Liver (tissue), 9 donors: ENCODE data around the gene MAP3K5. TPM values are rescaled to one million over a fixed set of nuclear protein-coding genes. Genes with fewer than 3 reads are reported as not detected.
"Not testable (repeated sequence)": the region's sequence is repeated elsewhere in the genome, so short reads cannot be mapped to it uniquely, and the experiment has no call there.

Experiments
- DNase-seq: peaks from one replicate; pipeline ENCODE4 v3.0.0-alpha.2; 2017; ENCODE audit warnings: low spot score
- H3K27ac ChIP-seq, 2 donors: one replicate each; pipeline ENCODE4 v1.7.0; 2013; ENCODE audit warnings: inconsistent platforms in 2 of 2, low read length in 2 of 2, control low read depth in 1 of 2, low read depth in 1 of 2, mild to moderate bottlenecking in 1 of 2
- H3K27me3 ChIP-seq, 4 donors: one replicate each; pipeline versions ENCODE4 v1.6.1 to v1.7.0; 2013; ENCODE audit warnings: low read length in 3 of 4, inconsistent platforms in 1 of 4, mild to moderate bottlenecking in 1 of 4, moderate library complexity in 1 of 4; ENCODE audit not compliant: control insufficient read depth in 4 of 4, insufficient read depth in 4 of 4
- H3K36me3 ChIP-seq, 4 donors: one replicate each; pipeline versions ENCODE4 v1.6.1 to v1.7.0; 2013; ENCODE audit warnings: low read length in 3 of 4, mild to moderate bottlenecking in 3 of 4, low read depth in 1 of 4, moderate library complexity in 1 of 4; ENCODE audit not compliant: control insufficient read depth in 4 of 4, insufficient read depth in 3 of 4
- H3K4me1 ChIP-seq, 4 donors: one replicate each; pipeline versions ENCODE4 v1.6.1 to v1.7.0; 2013; ENCODE audit warnings: low read length in 3 of 4, mild to moderate bottlenecking in 3 of 4, moderate library complexity in 1 of 4; ENCODE audit not compliant: control insufficient read depth in 4 of 4, insufficient read depth in 4 of 4
- H3K4me3 ChIP-seq, 3 donors: one replicate each; pipeline versions ENCODE4 v1.6.1 to v1.7.0; 2013; ENCODE audit warnings: low read length in 3 of 3, control low read depth in 1 of 3, low read depth in 1 of 3, mild to moderate bottlenecking in 1 of 3
- H3K9ac ChIP-seq, 2 donors: one replicate each; pipeline ENCODE4 v1.7.0; 2013; ENCODE audit warnings: low read length in 2 of 2, mild to moderate bottlenecking in 2 of 2, moderate library complexity in 2 of 2, control low read depth in 1 of 2, low read depth in 1 of 2
- H3K9me3 ChIP-seq, 4 donors: one replicate each; pipeline versions ENCODE4 v1.6.1 to v1.7.0; 2013; ENCODE audit warnings: low read length in 3 of 4; ENCODE audit not compliant: control insufficient read depth in 4 of 4
- FOXA1 ChIP-seq: IDR thresholded peaks from 2 replicates; pipeline ENCODE4 v1.6.1; 2016; ENCODE audit warnings: antibody characterized with exemption
- GABPA ChIP-seq, 2 donors: IDR thresholded peaks in 1 of 2; conservative IDR thresholded peaks in 1 of 2; 2 replicates each; pipeline ENCODE4 v1.6.1; 2016; ENCODE audit warnings: antibody characterized with exemption in 2 of 2, mild to moderate bottlenecking in 1 of 2, moderate library complexity in 1 of 2
- HNF4G ChIP-seq: IDR thresholded peaks from 2 replicates; pipeline ENCODE4 v1.6.1; 2016; ENCODE audit warnings: antibody characterized with exemption
- JUND ChIP-seq, 2 donors: IDR thresholded peaks; 2 replicates each; pipeline ENCODE4 v1.6.1; 2016; ENCODE audit warnings: antibody characterized with exemption in 2 of 2
- NR2F2 ChIP-seq: IDR thresholded peaks from 2 replicates; pipeline ENCODE4 v1.6.1; 2016; ENCODE audit warnings: antibody characterized with exemption
- RAD21 ChIP-seq, 2 donors: IDR thresholded peaks; 2 replicates each; pipeline ENCODE4 v1.6.1; 2016; ENCODE audit warnings: antibody characterized with exemption in 2 of 2, mild to moderate bottlenecking in 2 of 2
- YY1 ChIP-seq: IDR thresholded peaks from 2 replicates; pipeline ENCODE4 v1.6.1; 2016; ENCODE audit warnings: antibody characterized with exemption, mild to moderate bottlenecking
- WGBS: extraction: QIAGEN DNeasy Blood & Tissue Kit; methylation state at CpG from one replicate; pipeline ENCODE4 v1.1.7; 2013; 5-methylcytosine and 5-hydroxymethylcytosine counted together
- polyA plus RNA-seq, 2 donors: library from polyadenylated mRNA; stranded (reverse) in 1 of 2; unstranded in 1 of 2; fragments of 200-250 nt in 1 of 2; fragments of >200 nt in 1 of 2; fragmentation: Nextera tagmentation in 1 of 2; extraction: Ambion mirVana in 1 of 2; gene quantifications; one replicate each; pipeline versions ENCODE4 v1.2.1 to v1.2.3, GENCODE V29; 2013 to 2015
- total RNA-seq, 2 donors: library from RNA; depleted of rRNA; stranded (reverse); fragments of >200 nt; gene quantifications; one replicate each; pipeline ENCODE4 v1.2.3, GENCODE V29; 2014
- TF ChIP-seq, protein P1 (sequence below): IDR thresholded peaks from 2 replicates; pipeline ENCODE4 v1.6.1; 2016; ENCODE audit warnings: antibody characterized with exemption
- donor health status: healthy.
- donor health status: healthy.
- donor health status: healthy.
- donor health status: healthy.
- donor health status: healthy.

Gene MAP3K5
- total and polyA plus RNA-seq, 4 donors: 2.9 to 18.0 (median 5.5) TPM

DNA sequence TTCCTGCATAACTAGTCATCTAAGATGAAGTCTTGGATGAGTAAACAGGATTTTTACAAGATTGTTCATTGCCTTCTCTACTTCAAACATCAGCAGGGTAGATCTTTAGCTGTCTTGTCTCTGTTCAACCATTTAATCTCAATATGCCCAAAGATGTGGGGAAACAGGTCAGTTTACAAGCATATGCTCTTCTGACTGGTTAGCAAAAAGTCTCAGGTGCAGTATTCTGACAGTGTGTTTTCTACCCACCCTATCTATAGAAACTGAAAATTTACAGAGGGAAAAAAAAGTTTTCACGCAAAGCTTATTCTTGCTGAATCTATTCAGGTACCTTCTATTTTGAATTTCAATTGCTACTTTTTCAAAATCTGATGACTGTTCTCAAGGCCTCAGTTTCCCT, 29.0 kb downstream of the MAP3K5 start (continued):
- TF ChIP-seq, protein P1, sequence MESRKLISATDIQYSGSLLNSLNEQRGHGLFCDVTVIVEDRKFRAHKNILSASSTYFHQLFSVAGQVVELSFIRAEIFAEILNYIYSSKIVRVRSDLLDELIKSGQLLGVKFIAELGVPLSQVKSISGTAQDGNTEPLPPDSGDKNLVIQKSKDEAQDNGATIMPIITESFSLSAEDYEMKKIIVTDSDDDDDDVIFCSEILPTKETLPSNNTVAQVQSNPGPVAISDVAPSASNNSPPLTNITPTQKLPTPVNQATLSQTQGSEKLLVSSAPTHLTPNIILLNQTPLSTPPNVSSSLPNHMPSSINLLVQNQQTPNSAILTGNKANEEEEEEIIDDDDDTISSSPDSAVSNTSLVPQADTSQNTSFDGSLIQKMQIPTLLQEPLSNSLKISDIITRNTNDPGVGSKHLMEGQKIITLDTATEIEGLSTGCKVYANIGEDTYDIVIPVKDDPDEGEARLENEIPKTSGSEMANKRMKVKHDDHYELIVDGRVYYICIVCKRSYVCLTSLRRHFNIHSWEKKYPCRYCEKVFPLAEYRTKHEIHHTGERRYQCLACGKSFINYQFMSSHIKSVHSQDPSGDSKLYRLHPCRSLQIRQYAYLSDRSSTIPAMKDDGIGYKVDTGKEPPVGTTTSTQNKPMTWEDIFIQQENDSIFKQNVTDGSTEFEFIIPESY: no peak
- TF ChIP-seq JUND (IDR thresholded peaks at IDR 0.05): no peak
- TF ChIP-seq GABPA (IDR thresholded peaks at IDR 0.05 in 1 of 2, conservative IDR thresholded peaks at IDR 0.05 in 1 of 2): no peak
- TF ChIP-seq NR2F2: no peak

DNA sequence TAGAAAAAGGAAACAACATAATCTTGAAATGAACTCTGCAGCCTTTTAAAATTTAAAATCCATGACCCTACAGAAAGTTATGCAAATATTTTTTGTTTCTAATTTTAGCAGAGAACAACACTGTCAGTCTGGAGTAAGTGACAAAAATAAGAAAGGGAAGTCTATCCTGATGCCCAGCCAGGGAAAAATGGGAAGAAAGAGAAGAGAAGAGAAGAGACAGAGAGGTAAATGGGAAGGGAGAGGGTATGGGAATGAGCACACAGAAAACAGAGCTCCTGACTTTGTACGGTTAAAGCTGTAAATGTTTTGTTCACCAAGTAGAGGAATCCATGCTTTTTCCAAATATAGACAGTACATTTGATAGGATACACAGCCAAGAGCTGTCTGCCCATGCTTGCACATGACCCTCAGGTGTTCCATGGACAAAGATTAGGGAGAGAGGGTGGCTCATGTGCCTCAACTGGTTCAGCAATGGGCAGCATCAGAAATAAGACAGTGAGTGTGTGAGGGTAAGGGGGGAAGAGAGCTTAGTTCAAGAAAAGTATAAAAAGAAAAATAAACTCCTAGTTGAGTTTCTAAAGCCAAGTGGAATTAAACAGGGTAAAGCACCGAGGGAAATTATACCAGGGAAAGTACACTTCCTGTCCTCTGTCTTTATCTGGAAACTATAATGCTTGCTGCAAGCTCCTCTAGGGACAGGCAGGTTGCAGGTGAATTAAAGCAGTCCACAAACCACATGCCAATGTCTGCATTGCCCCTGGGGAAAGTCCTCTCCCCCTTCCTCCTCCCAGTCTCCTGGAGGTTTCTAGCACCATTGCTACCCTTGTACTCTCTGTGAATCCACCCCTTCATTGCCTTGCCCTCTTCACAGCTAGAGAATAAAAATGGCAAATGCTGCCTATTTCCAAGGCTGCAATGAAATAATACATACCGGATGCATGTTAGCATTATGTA, 30.0 kb downstream of the MAP3K5 start:
- H3K36me3 ChIP-seq: no peaks in the 10 kb centered on the region
- 54% methylated on average over 3 of the region's 3 CpGs for WGBS

GRCh38 chr6:136761227-136761922, 30.9 kb downstream of the MAP3K5 start:
- peak overlapping the region in 1 of 2 donors; percentile 51 for H3K27ac ChIP-seq

More for the DNA sequence above, 30.0 kb downstream of the MAP3K5 start:
- H3K9ac ChIP-seq: no peak overlapping the region
- DNase-seq: no peak
- H3K4me3 ChIP-seq: no peak overlapping the region
- peaks cover 6 to 34% (median 29%) of the 10 kb centered on the region in 4 donors for H3K4me1 ChIP-seq
- H3K27ac ChIP-seq: peak overlapping the region; percentile 8 to 51
- H3K9me3 ChIP-seq: no peaks in the 10 kb centered on the region
- H3K27me3 ChIP-seq: no peaks in the 10 kb centered on the region
- TF ChIP-seq YY1 (peak; percentile 11), FOXA1 (no peak)

GRCh38 chr6:136760781-136761180, 31.5 kb downstream of the MAP3K5 start:
- not testable (repeated sequence) for DNase-seq, H3K9ac ChIP-seq, H3K4me3 ChIP-seq, H3K27me3 ChIP-seq, H3K36me3 ChIP-seq, H3K9me3 ChIP-seq
- Histone ChIP-seq H3K4me1 (peaks cover 3 to 18% (median 15%) of the 10 kb centered on the region in 4 donors), H3K27ac (peak overlapping the region; percentile 13 to 43)
- WGBS: 83% methylated on average over 5 of the region's 5 CpGs

More at GRCh38 chr6:136761227-136761922, 30.9 kb downstream of the MAP3K5 start:
- no peak overlapping the region for H3K9ac ChIP-seq
- peaks cover 6 to 24% (median 20%) of the 10 kb centered on the region in 4 donors for H3K4me1 ChIP-seq
- no peaks in the 10 kb centered on the region for H3K36me3 ChIP-seq
- 42% methylated on average over 9 of the region's 9 CpGs for WGBS
- no peak for TF ChIP-seq HNF4G
- peak in 1 of 2 donors; percentile 3 for TF ChIP-seq RAD21 (IDR thresholded peaks at IDR 0.05)
- H3K27me3 ChIP-seq: no peaks in the 10 kb centered on the region
- DNase-seq: no peak
- no peaks in the 10 kb centered on the region for H3K9me3 ChIP-seq
- no peak overlapping the region for H3K4me3 ChIP-seq
